ENCODE results near the gene BNIP5.
"Not testable (repeated sequence)": the region's sequence is repeated elsewhere in the genome, so short reads cannot be mapped to it uniquely, and the experiment has no call there.

Gene BNIP5

DNA sequence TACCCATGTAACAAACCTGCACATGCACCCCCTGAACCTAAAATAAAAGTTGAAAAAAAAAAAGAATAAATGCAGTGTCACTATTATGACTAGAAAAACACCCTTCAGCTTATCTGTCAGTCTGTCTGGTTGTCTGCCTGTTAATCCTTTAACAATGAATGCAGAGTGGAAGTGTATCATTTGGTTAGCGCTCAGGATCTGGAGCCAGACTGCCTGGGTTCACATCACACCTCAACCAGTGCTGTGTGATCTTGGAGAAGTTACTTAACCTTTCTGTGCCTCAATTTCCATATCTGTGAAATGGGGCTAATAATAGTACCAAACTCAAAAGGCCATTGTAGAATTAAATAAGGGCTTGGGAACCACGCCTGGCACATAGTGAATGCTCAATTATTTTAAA is 34.0 kb upstream of the BNIP5 start:
- H3K27me3 ChIP-seq (ENCODE audit: insufficient read depth, low read depth, severe bottlenecking) = no peaks in the 10 kb centered on the region
- TF ChIP-seq, protein P1, sequence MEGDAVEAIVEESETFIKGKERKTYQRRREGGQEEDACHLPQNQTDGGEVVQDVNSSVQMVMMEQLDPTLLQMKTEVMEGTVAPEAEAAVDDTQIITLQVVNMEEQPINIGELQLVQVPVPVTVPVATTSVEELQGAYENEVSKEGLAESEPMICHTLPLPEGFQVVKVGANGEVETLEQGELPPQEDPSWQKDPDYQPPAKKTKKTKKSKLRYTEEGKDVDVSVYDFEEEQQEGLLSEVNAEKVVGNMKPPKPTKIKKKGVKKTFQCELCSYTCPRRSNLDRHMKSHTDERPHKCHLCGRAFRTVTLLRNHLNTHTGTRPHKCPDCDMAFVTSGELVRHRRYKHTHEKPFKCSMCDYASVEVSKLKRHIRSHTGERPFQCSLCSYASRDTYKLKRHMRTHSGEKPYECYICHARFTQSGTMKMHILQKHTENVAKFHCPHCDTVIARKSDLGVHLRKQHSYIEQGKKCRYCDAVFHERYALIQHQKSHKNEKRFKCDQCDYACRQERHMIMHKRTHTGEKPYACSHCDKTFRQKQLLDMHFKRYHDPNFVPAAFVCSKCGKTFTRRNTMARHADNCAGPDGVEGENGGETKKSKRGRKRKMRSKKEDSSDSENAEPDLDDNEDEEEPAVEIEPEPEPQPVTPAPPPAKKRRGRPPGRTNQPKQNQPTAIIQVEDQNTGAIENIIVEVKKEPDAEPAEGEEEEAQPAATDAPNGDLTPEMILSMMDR (IDR thresholded peaks at IDR 0.05; ENCODE audit: low read depth, low read length) = no peak
- no peak for DNase-seq
- no peaks in the 10 kb centered on the region for H3K36me3 ChIP-seq
- no peak overlapping the region for H3K4me3 ChIP-seq (ENCODE audit: low read depth, low read length)
- no peaks in the 10 kb centered on the region for H3K9me3 ChIP-seq (ENCODE audit: severe bottlenecking)
- no peak overlapping the region for H3K27ac ChIP-seq

DNA sequence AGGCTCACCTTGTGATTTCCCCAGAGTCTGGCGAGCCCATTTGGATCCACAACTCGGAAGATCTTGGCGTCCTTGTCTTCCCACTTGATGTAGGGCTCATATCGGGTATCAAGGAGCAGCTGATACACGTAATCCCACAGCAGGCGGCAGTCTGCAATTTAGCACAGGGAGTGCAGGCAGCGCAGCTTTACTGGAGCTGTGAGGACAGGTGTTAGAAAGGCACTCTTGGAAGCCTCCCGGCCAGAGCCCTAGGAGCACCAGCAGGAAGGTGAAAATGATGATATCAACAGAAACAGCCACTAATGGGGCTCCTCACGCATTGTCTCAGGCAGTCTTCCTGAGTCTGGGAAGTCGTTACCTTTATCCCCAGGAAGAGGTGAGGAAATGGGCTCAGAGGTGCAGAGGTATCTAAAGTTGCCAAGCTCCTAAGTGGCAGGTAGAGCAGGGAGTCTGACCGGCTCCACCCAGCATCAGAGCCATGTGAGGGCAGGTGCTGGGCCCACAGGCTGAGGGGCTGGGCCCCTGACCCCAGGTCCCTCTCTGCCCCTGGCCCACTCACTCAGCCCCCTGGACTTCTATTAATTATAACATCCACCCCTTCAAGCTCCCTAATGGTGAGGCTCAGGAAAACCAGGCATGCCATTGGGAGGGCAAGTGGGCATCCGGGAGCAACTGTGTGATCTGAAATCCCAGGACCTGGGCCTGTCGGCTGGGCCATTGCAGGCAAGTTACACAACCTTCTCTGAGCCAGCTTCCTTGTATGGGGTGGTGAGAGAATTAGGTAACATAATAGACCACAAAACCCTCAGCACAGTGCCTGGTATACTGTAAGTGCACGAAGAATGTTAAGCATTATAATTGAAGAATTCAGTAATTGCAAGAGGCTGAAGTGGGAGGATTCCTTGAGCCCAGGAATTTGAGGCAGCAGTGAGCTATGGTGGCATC is 32.5 kb upstream of the BNIP5 start:
- DNase-seq = peak; percentile 92
- Histone ChIP-seq H3K36me3 (no peaks in the 10 kb centered on the region), H3K27me3 (ENCODE audit: insufficient read depth, low read depth, severe bottlenecking) (no peaks in the 10 kb centered on the region), H3K9me3 (ENCODE audit: severe bottlenecking) (no peaks in the 10 kb centered on the region), H3K27ac (no peak overlapping the region), H3K4me3 (ENCODE audit: low read depth, low read length) (no peak overlapping the region)
- TF ChIP-seq, protein P1 (IDR thresholded peaks at IDR 0.05; ENCODE audit: low read depth, low read length) = peak; percentile 58; the same call in 1 of the 2 replicates

DNA sequence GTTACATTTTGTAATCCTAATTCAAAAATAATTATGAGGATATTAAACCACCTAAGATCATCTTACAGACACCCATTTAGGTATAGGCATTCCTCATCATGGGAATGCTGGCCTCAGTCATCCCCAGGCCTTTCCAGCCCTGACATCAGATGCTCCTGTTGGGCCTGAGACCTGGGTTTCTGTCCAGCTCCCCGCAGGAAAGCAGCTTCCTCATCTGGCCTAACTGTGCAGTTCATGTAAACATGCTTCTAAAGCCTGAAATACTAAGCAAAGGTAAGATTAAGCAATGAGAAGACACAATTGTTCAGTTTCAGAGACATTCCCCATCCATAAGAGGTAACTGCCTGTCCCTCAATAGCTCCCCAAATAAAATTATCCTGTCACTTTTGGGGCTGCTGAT is 31.7 kb upstream of the BNIP5 start:
- TF ChIP-seq, protein P1 (IDR thresholded peaks at IDR 0.05; ENCODE audit: low read depth, low read length) = no peak
- Histone ChIP-seq H3K27ac (no peak overlapping the region), H3K4me3 (ENCODE audit: low read depth, low read length) (no peak overlapping the region), H3K9me3 (ENCODE audit: severe bottlenecking) (no peaks in the 10 kb centered on the region), H3K27me3 (ENCODE audit: insufficient read depth, low read depth, severe bottlenecking) (no peaks in the 10 kb centered on the region), H3K36me3 (no peaks in the 10 kb centered on the region)
- DNase-seq = no peak

DNA sequence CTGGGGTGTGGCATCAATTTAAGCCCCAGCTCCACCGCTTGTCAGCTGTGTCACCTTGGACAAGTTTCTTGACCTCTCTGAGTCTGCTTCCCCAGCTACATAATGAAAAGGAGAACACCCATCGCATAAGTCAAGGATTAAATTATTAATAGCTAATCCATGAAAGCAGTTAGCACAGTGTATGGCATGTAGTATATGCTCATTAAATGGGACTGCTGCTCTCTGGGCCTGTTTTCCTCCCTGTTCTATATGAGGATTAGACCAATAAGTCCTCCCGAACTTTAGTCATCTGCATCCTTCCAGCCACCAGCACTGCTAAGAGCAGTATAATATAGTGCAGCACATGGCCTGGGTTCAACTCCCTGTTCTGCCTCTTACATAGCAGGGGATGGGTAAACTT is 31.1 kb upstream of the BNIP5 start:
- no peak for DNase-seq
- no peak overlapping the region for H3K4me3 ChIP-seq (ENCODE audit: low read depth, low read length)
- no peaks in the 10 kb centered on the region for H3K27me3 ChIP-seq (ENCODE audit: insufficient read depth, low read depth, severe bottlenecking)
- no peak overlapping the region for H3K27ac ChIP-seq
- H3K9me3 ChIP-seq (ENCODE audit: severe bottlenecking) = no peaks in the 10 kb centered on the region
- TF ChIP-seq, protein P1 (IDR thresholded peaks at IDR 0.05; ENCODE audit: low read depth, low read length) = no peak
- H3K36me3 ChIP-seq = no peaks in the 10 kb centered on the region

DNA sequence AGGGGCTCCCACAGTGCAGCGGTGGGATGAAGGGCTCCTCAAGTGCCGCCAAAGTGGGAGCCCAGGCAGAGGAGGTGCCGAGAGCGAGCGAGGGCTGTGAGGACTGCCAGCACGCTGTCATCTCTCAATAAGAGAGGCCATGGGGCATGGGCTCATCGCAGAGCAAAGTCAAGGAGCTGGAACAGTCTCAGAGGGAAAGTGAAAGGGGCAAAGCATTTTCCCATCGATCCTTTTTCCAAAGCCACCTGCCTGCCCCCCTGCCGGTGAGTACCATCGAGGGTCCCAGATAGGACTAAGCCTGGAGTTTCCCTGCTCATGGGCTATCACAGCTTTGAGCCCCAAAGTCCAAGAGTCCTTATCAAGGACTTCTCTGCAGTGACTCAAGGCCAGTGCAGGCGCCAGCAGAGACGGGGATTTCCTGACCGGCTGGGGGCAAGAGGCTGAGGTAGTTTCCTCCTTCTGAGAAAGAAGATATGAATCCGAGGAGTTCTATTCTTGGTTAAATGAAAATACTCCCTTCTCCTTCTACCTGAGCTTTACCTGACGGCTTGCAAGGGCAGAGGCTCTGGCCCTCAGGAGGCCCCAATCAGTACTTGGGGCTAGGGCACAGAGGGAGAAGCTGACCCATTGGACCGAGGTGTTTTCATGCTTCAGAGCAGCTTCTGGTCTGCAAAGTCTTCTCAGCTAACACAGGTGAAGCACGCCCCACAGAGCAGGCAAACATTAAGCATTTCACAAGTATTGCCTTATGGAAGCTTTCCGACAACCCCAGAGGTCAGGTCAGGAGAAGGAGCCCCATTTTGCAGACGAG is 28.2 kb upstream of the BNIP5 start:
- Histone ChIP-seq H3K4me3 (ENCODE audit: low read depth, low read length) (no peak overlapping the region), H3K36me3 (no peaks in the 10 kb centered on the region), H3K27ac (no peak overlapping the region), H3K27me3 (ENCODE audit: insufficient read depth, low read depth, severe bottlenecking) (no peaks in the 10 kb centered on the region), H3K9me3 (ENCODE audit: severe bottlenecking) (no peaks in the 10 kb centered on the region)
- no peak for DNase-seq
- TF ChIP-seq, protein P1 (IDR thresholded peaks at IDR 0.05; ENCODE audit: low read depth, low read length) = no peak

DNA sequence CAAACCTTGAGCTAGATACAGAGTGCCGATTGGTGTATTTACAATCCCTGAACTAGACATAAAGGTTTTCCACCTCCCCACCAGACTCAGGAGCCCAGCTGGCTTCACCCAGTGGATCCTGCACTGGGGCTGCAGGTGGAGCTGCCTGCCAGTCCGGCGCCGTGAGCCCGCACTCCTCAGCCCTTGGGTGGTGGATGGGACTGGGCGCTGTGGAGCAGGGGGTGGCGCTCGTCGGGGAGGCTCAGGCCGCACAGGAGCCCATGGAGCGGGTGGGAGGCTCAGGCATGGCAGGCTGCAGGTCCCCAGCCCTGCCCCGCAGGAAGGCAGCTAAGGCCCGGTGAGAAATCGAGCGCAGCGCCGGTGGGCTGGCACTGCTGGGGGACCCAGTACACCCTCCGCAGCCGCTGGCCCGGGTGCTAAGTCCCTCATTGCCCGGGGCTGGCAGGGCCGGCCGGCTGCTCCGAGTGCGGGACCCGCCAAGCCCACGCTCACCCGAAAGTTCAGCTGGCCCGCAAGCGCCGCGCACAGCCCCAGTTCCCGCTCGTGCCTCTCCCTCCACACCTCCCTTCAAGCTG is 27.5 kb upstream of the BNIP5 start:
- H3K27me3 ChIP-seq (ENCODE audit: insufficient read depth, low read depth, severe bottlenecking); DNase-seq; H3K9me3 ChIP-seq (ENCODE audit: severe bottlenecking); H3K36me3 ChIP-seq; H3K27ac ChIP-seq; H3K4me3 ChIP-seq (ENCODE audit: low read depth, low read length): not testable (repeated sequence)

DNA sequence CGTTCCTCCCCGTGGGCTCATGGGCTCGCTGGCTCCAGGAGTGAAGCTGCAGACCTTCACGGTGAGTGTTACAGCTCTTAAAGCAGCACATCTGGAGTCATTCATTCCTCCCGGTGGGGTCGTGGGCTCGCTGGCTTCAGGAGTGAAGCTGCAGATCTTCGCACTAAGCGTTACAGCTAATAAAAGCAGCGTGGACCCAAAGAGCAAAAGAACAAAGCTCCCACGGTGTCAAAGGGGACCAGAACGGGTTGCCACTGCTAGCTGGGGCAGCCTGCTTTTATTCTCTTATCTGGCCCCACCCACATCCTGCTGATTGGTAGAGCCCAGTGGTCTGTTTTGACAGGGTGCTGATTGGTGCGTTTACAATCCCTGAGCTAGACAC is 26.7 kb upstream of the BNIP5 start:
- not testable (repeated sequence) for H3K4me3 ChIP-seq (ENCODE audit: low read depth, low read length); H3K27me3 ChIP-seq (ENCODE audit: insufficient read depth, low read depth, severe bottlenecking); H3K9me3 ChIP-seq (ENCODE audit: severe bottlenecking); DNase-seq; H3K27ac ChIP-seq; H3K36me3 ChIP-seq

Data from WERI-Rb-1 (cell line).